Measurements from ENCODE around the gene COX14.

DNA sequence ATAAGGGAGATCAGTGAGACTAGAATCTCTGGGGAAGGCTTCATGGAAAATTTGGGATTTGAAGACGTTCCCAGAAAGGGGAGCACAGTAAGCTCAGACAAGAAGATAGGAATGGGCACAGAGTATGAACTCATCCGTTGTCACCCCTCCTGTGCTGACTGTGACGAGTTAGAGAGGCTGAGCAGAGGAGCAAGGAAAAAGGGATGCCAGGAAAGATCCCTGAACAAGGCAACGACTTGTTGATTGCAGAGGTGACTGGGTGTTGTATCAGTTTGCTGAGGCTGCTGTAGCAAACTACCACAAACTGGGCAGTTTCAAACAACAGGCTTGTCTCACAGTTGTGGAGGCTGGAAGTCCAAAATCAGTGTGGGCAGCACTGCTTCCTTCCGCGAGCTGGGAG is 14.1 kb upstream of the COX14 start:
- TF ChIP-seq, protein P1, sequence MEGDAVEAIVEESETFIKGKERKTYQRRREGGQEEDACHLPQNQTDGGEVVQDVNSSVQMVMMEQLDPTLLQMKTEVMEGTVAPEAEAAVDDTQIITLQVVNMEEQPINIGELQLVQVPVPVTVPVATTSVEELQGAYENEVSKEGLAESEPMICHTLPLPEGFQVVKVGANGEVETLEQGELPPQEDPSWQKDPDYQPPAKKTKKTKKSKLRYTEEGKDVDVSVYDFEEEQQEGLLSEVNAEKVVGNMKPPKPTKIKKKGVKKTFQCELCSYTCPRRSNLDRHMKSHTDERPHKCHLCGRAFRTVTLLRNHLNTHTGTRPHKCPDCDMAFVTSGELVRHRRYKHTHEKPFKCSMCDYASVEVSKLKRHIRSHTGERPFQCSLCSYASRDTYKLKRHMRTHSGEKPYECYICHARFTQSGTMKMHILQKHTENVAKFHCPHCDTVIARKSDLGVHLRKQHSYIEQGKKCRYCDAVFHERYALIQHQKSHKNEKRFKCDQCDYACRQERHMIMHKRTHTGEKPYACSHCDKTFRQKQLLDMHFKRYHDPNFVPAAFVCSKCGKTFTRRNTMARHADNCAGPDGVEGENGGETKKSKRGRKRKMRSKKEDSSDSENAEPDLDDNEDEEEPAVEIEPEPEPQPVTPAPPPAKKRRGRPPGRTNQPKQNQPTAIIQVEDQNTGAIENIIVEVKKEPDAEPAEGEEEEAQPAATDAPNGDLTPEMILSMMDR (IDR thresholded peaks at IDR 0.05), result no peak
- TF ChIP-seq POLR2A (IDR thresholded peaks at IDR 0.05) (no peak), EP300 (IDR thresholded peaks at IDR 0.05) (no peak)
